ENCODE measurements around the gene SCGB2A2. TPM values are rescaled to one million over a fixed set of nuclear protein-coding genes. Genes with fewer than 3 reads are reported as not detected.

The SCGB2A2 gene
- total and polyA plus RNA-seq, 10 of the 15 experiments (the other 5 are each of a cell fraction or from before 2014, with no cell fraction given): not detected

DNA sequence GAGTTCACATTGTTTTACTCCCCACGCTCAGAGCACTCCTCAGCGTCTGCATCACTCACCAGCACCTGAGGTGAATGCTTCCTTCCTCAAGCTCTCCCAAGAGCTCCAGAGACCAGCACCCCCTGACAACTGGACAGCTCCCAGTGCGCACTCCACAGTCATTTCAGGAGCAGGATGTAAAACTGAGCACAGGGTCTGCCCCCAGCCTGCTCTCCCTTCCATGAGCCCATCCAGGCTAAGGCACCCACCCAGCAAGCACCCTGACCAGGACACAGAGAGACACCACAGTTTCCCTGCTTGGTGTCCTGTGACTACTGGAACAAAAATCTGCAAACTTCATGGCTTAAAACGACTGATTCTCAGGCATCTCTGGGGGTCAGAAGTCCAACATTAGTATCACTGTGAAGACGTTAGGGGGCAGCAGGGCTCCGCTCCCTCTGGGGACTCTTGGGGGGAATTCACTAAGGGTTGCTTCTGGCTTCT, 24.6 kb upstream of the SCGB2A2 start (continued):
- TF ChIP-seq, protein P1, sequence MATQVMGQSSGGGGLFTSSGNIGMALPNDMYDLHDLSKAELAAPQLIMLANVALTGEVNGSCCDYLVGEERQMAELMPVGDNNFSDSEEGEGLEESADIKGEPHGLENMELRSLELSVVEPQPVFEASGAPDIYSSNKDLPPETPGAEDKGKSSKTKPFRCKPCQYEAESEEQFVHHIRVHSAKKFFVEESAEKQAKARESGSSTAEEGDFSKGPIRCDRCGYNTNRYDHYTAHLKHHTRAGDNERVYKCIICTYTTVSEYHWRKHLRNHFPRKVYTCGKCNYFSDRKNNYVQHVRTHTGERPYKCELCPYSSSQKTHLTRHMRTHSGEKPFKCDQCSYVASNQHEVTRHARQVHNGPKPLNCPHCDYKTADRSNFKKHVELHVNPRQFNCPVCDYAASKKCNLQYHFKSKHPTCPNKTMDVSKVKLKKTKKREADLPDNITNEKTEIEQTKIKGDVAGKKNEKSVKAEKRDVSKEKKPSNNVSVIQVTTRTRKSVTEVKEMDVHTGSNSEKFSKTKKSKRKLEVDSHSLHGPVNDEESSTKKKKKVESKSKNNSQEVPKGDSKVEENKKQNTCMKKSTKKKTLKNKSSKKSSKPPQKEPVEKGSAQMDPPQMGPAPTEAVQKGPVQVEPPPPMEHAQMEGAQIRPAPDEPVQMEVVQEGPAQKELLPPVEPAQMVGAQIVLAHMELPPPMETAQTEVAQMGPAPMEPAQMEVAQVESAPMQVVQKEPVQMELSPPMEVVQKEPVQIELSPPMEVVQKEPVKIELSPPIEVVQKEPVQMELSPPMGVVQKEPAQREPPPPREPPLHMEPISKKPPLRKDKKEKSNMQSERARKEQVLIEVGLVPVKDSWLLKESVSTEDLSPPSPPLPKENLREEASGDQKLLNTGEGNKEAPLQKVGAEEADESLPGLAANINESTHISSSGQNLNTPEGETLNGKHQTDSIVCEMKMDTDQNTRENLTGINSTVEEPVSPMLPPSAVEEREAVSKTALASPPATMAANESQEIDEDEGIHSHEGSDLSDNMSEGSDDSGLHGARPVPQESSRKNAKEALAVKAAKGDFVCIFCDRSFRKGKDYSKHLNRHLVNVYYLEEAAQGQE (IDR thresholded peaks at IDR 0.05; ENCODE audit: low read depth, low read length): peak; percentile 83
- peak; percentile 69 for TF ChIP-seq JUNB (IDR thresholded peaks at IDR 0.05)
- no peak for TF ChIP-seq POLR2A (IDR thresholded peaks at IDR 0.05; ENCODE audit: low read depth, low read length)
- no peak for TF ChIP-seq EZH2 (IDR thresholded peaks at IDR 0.05; ENCODE audit: borderline replicate concordance, control insufficient read depth, low read depth, low read length)
- TF ChIP-seq, protein P2, sequence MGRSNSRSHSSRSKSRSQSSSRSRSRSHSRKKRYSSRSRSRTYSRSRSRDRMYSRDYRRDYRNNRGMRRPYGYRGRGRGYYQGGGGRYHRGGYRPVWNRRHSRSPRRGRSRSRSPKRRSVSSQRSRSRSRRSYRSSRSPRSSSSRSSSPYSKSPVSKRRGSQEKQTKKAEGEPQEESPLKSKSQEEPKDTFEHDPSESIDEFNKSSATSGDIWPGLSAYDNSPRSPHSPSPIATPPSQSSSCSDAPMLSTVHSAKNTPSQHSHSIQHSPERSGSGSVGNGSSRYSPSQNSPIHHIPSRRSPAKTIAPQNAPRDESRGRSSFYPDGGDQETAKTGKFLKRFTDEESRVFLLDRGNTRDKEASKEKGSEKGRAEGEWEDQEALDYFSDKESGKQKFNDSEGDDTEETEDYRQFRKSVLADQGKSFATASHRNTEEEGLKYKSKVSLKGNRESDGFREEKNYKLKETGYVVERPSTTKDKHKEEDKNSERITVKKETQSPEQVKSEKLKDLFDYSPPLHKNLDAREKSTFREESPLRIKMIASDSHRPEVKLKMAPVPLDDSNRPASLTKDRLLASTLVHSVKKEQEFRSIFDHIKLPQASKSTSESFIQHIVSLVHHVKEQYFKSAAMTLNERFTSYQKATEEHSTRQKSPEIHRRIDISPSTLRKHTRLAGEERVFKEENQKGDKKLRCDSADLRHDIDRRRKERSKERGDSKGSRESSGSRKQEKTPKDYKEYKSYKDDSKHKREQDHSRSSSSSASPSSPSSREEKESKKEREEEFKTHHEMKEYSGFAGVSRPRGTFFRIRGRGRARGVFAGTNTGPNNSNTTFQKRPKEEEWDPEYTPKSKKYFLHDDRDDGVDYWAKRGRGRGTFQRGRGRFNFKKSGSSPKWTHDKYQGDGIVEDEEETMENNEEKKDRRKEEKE (IDR thresholded peaks at IDR 0.05): no peak
- no peak for TF ChIP-seq IKZF2 (IDR thresholded peaks at IDR 0.05)
- TF ChIP-seq IRF4 (IDR thresholded peaks at IDR 0.05; ENCODE audit: low read depth, low read length): peak; percentile 86
